NCI-H1105 (cell line): ENCODE measurements around the gene DTD2.
"Not testable (repeated sequence)": the region's sequence is repeated elsewhere in the genome, so short reads cannot be mapped to it uniquely, and the experiment has no call there.

ENCODE experiments used
- DNase-seq: peaks from one replicate; lab custom pipeline; 2025; lab: John Stamatoyannopoulos, UW

Gene DTD2

DNA sequence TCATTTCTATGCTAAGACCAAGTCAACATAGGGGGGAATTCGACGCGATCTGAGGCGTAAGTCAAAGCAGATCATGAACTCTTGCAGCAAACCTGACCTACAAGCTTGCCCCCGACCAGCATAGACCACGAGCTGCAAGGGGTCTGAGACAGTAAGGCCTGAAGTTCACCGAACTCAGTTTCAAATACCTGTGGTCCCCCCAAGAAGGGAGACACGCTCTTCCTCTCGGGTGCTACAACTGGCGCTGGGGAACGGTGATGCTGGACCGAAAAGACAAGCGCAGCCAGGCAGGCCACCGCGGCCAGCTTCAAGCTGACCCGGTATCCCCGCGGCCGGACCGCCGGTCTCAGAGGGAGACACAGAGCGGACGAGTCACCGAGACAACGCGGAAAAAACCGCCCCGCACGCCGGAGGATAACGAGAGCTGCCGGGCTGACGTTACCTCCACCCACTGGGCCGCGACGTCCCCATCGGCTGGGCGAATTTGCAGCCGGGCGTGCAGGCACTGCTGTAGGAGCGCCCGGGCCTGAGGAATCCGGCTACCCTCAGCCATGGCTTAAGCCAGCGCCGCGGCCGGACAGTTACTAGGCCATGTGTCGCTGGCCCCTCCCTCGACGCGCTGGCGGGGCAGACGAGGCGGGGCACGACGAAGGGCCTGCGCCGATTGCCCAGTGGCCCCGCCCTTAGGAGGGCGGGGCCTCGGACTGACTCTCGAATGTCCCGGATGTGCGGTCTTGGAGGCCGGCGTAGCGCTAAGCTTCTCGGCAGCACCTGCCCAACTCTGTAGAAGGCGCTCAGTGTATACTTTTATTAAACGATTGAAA, at the start of gene DTD2:
TSS of gene DTD2 (minus strand) at position 666 of the 824 bp plus-strand sequence. CDS start at position 553, 113 bp downstream.
- DNase-seq = peak; percentile 94

DNA sequence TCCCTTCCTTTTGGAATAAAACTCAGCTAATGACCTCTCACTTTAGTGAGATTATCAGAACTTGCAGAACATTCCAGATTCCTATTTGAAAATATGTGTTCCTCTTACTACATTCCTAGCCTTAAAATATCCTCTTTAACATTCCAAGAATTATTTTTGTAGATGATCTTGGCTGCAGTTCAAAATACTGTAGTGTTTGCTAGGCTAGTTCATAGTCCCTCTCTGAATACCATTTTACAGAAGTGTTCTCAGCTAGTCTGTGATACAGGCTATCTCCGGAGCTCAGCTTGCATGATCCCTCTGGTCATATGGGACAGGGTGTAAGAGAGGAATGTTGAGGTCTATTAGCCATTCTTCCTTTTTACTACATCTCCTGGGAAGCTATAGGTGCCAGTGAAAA, 48.1 kb upstream of the DTD2 start:
- DNase-seq = no peak

- no peak for DNase-seq
These were observed 44.6 kb upstream of the DTD2 start for GRCh38 chr14:31501870-31502269.

DNA sequence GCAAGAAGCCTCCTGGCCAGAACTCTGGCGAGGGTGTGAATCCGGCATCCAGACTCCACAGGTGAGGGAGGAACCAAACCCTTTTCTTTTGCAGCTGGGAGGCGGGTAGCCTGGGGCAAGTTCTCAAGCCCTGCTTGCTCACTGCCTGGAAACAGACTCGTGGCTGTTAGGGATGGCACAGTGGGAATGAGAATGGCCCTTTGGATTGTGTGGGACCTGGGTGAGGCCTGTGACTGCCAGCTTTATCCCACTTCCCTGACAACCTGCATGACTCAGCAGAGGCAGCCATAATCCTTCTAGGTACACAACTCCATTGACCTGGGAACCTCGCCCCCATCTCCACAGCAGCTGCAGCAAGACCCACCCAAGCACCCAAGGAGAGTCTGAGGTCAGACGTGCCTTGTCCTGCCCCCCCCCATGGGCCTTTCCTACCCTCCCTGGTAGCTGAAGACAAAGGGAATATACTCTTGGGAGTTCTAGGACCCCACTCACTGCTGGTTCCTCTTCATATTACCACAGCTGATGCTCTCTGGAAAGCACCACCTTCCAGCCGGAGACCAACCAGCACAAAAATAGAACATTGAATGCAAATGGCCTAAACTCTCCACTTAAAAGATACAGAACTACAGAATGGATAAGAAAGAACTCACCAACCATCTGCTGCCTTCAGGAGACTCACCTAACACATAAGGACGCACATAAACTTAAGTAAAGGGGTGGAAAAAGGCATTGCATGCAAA, 35.6 kb upstream of the DTD2 start:
- no peak for DNase-seq

DNA sequence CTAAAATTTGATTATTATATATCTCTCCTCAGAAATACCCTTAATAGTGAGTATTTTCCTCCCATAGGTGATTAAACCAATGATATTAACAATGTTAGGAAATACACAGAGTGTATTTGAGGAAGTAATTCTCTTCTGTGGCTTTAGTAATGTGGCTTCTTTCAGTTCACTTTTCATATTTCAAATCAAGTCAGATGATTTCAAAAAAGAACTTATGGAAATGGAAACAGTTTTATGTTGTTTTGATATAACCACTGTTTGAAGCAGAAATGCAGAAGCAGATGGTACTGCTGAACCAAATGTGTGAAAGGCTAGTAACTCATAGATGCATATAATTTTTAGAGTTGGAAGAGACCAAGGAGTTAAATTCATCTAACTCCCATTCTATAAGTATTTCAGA, 32.4 kb upstream of the DTD2 start:
- DNase-seq = no peak

GRCh38 chr14:31487886-31488285, 30.6 kb upstream of the DTD2 start, which contains the start of gene GPR33:
Gene GPR33, minus strand, starts transcription at chr14:31488039. Its CDS starts 4,074 bp downstream, at chr14:31483965.
- DNase-seq = no peak

DNA sequence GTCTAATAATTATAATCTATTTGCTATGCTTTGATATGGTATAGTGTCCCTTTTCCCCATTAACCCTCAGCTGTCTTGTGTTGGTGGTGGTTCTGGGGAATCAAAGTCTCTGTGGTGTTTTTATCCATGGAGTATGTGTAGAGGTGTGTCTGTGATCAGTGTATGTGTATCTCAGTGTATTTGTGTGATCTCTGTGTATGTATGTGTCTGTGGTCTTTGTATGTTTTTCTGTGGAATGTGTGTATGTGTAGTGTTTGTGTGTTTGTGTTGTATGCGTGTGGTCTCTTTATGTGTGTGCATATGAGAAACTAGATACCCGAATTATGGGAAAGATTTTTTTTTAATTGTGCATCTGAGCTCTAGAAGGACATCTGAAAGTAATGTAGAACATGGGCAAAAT, 29.5 kb upstream of the DTD2 start:
- DNase-seq = no peak

DNA sequence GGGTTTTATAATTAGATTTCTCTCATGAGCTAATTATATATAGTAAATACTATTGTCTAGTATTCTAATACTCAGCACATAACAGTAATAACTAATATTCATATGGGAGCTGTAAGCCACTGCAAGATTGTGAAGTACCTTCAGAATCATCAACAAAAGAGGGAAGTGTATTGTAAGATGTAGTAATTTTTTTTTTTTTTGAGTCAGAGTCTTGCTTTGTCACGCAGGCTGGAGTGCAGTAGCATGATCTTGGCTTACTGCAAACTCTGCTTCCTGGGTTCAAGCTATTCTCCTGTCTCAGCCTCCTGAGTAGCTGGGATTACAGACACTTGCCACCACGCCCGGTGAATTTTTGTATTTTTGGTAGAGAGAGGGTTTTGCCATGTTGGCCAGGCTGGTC, 27.4 kb upstream of the DTD2 start:
- DNase-seq = no peak

- no peak for DNase-seq
These were observed 22.9 kb upstream of the DTD2 start for GRCh38 chr14:31480156-31480555.

DNA sequence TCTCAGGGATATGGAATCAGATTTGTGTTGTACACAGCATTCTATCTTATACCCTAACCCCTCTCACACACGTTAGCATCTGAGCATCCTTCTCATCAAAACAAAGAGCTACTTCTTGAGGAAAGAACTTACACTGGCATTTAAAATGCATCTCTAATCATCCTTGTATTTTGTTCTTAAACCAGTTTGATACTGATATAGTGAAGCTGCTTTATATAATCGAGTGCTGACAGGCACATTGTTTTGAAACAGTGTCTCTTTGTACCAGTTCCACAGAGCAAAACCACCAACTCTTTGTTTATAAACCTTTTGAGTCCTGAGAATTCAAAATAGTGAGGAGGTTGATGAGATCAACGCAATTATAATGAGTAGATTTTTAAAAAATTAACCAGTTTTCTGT, 21.7 kb upstream of the DTD2 start:
- no peak for DNase-seq

- no peak for DNase-seq
These were observed 19.9 kb upstream of the DTD2 start for GRCh38 chr14:31477248-31477647.

- DNase-seq = no peak
These were observed 19.0 kb upstream of the DTD2 start for GRCh38 chr14:31476131-31476866.

- no peak for DNase-seq
These were observed 9.2 kb upstream of the DTD2 start for GRCh38 chr14:31466554-31466953.

- no peak for DNase-seq
These were observed 7.8 kb upstream of the DTD2 start for GRCh38 chr14:31465111-31465510.

- DNase-seq = not testable (repeated sequence)
These were observed 5.1 kb upstream of the DTD2 start for GRCh38 chr14:31462450-31462849.

DNA sequence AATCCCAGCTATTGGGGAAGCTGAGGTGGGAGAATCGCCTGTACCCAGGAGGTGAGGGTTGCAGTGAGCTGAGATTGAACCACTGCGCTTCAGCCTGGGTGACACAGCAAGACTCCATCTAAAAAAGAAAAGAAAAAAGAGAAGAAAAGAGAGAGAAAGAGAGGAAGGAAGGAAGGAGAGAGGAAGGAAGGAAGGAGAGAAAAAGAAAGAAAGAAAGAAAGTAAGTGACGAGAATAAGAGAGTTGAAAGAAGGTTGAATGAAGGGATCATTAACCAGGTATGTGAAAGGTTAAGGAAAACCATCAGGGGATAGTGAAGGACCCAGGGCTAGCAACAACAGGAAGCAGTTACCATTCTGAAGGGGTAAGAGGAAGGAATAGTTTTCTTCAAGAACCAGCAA, 4.2 kb upstream of the DTD2 start:
- no peak for DNase-seq

DNA sequence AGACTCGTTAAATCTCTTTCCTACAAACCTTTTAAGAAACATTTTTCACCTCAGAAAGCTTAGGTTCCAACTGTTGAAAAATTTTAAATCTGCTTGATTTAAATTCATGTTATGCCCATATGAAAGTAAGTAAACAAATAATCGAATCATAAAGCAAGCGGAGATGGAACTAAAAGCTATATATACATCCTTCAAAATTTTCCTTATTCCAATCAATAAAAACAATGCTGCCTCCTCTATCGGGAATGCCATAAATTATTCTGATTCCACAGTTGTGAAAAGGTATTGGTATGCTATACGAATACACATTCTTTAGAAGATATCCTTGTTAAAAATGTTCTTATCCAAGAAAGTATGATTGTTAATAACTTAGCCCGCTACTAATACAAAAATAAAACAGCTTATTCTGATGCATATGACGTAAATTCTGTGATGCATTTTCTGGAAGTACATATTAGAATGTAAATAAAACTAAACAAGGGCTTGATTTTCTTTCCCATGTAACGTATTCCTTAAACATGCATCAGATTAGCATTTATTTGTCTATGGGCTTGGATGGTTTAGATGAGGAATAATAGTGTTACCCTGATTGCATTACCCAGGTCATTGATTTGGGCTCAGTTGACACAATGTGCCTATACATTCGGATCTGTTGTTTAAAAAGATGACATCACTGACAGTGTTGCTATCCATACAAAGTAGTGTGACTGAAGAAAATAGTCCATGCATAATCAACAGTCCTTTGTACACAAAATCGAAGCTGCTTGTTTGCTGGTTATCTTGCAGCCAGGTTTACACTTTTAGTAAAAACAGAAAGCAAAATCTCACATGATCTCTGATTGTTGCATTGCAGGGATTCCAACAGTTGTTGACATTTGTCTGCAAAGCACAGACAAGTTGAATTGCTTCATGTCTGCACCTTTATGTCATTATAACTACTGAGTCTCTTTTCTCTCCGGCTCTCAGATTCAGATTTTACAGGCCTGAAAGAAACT, 656 bp upstream of the DTD2 start:
- DNase-seq = no peak

DNA sequence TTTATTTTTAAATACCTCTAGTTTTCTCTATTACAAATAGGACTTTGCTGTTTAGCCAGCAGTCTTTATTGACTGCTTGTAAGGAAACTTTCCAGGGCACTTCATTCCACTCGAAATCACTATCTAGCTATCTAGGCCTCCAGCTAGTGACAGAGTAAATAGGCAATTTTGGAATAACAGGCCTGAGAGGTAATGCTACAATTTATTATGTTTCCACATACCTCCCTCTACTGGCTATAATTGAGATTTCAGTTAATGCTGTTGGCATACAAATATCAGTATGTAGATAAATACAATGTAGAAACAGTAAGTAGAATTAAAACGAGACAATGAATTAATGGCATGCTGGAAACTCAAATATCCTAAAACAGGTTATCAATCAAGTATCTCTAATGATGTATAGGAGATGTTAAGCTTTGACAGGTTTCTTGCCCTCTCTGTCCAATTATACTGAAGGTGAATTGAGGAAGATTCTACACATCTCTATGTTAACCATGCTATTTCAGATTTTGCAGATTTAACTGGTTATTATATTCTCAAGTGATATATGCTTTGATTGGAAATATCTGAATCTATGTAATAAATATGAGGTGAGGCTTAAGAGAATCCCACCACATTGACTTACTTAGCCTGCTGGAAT, 7.2 kb downstream of the DTD2 start:
- peak; percentile 4 for DNase-seq

GRCh38 chr14:31449136-31449535, 8.2 kb downstream of the DTD2 start:
- DNase-seq = no peak

GRCh38 chr14:31445703-31446102, 11.6 kb downstream of the DTD2 start:
- no peak for DNase-seq

DNA sequence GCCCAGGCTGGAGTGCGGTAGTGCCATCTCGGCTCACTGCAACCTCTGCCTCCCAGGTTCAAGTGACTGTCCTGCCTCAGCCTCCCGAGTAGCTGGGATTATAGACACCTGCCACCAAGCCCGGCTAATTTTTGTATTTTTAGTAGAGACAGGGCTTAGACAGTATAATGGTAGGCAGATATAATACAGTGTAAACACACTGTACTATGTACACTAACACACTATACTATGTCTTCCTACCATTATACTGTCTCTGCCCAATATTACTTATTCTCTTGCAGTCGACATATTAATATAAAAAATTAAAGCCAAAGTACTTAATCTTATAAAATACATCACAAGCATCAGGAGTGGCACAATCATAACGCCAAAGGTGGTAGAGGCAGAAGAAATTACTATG, 15.0 kb downstream of the DTD2 start:
- DNase-seq = no peak
